ENCODE measurements around the gene ARHGAP35.
"Not testable (repeated sequence)": the region's sequence is repeated elsewhere in the genome, so short reads cannot be mapped to it uniquely, and the experiment has no call there.

Gene ARHGAP35

DNA sequence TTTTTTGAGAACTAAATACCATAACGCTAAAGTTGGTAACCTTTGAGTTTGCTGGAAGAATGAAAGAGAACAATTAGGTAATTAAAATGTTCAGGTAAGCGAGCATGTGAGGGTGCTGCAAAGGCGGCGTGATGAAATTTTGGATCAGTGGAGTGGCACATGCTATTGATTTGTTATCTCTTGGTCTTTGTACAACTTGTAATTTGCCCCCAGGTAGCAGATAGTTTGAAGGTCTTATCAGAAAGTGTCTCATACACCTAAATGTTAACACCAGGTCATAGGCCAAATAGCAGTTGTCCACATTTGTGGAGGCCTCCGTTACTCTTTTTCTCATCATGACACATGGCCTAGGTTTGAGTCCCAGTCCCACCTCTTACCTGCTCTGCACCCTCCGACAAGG is 14.9 kb downstream of the ARHGAP35 start:
- H3K4me1 Mint-ChIP-seq: no peaks in the 10 kb centered on the region
- H3K9me3 Mint-ChIP-seq: no peaks in the 10 kb centered on the region
- H3K4me3 Mint-ChIP-seq: no peak overlapping the region
- H3K27me3 Mint-ChIP-seq: no peaks in the 10 kb centered on the region
- H3K27ac Mint-ChIP-seq: no peak overlapping the region
- no peak for ATAC-seq
- no peaks in the 10 kb centered on the region for H3K36me3 Mint-ChIP-seq

DNA sequence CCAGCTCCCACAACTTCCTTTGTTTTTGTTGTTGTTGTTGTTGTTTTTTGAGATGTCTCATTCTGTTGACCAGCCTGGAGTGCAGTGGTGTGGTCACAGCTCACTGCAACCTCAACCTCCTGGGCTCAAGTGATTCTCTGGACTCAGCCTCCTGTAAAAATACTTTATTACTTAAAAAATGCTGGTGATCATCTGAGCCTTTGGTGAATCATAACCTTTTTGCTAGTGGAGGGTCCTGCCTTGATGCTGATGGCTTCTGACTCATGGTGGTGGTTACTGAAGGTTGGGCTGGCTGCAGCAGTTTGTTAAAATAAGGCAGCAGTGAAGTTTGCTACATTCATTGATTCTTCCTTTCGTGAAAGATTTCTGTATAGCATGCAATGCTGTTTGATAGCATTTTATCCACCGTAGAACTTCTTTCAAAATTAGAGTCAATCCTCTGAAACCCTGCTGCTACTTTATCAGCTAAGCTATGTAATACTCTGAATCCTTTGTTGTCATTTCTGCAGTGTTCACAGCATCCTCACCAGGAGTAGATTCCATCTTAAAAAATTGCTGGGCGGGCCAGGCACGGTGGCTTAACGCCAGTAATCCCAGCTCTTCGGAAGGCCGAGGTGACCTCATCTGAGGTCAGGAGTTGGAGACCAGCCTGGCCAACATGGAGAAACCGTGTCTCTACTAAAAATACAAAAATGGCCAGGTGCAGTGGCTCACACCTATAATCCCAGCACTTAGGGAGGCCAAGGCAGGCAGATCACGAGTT is 18.0 kb downstream of the ARHGAP35 start:
- no peak overlapping the region for H3K27ac Mint-ChIP-seq
- H3K9me3 Mint-ChIP-seq: no peaks in the 10 kb centered on the region
- no peak overlapping the region for H3K4me3 Mint-ChIP-seq
- H3K36me3 Mint-ChIP-seq: no peaks in the 10 kb centered on the region
- H3K27me3 Mint-ChIP-seq: no peaks in the 10 kb centered on the region
- ATAC-seq: no peak
- H3K4me1 Mint-ChIP-seq: no peaks in the 10 kb centered on the region

DNA sequence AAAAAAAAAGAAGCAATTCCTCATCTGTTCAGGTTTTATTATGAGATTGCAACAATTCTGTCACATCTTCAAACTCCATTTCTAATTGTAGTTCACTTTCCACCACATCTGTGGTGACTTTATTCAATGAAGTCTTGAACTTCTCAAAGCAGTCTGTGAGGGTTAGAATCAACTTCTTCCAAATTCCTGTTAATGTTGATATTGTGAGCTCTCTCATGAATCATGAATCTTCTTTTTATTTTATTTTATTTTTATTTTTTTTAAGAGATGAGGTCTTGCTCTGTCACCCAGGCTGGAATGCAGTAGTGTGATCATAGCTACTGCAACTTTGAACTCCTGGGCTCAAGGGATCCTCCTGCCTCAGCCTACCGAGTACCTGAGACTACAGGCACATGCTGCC is 19.6 kb downstream of the ARHGAP35 start:
- Mint-ChIP-seq H3K27me3 (no peaks in the 10 kb centered on the region), H3K27ac (no peak overlapping the region), H3K4me1 (no peaks in the 10 kb centered on the region), H3K4me3 (no peak overlapping the region), H3K36me3 (no peaks in the 10 kb centered on the region), H3K9me3 (no peaks in the 10 kb centered on the region)
- ATAC-seq: no peak

DNA sequence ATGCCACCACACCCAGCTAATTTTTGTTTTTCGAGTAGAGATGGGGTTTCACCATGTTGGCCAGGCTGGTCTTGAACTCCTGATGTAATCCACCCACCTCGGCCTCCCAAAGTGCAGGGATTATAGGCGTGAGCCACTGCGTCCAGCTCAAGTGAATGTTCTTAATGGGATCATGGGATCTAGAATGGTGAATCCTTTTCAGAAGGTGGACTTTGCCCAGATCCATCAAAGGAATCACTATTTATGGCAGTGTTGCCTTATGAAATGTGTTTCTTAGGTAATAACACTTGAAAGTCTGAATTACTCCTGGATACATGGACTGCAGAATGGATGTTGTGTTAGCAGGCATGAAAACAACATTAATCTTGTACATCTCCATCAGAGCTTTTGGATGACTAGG is 20.3 kb downstream of the ARHGAP35 start:
- H3K36me3 Mint-ChIP-seq: no peaks in the 10 kb centered on the region
- peaks cover 4% of the 10 kb centered on the region for H3K4me1 Mint-ChIP-seq
- H3K9me3 Mint-ChIP-seq: no peaks in the 10 kb centered on the region
- H3K4me3 Mint-ChIP-seq: no peak overlapping the region
- no peak for ATAC-seq
- H3K27ac Mint-ChIP-seq: no peak overlapping the region
- H3K27me3 Mint-ChIP-seq: no peaks in the 10 kb centered on the region

DNA sequence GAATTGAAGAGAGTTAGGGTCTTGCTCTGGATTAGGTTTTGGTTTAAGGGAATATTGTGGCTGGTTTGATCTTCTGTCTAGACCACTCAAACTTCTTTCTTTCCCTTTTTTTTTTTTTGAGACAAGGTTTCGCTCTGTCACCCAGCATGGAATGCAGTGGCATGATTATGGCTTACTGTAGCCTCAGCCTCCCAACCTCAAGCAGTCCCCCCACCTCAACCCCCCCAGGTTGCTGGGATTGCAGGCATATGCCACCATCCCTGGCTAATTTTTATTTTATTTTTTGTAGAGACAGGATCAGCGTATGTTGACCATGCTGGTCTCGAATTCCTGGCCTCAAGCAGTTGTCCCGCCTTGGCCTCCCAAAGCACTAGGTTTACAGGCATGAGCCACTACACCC is 21.2 kb downstream of the ARHGAP35 start:
- H3K4me1 Mint-ChIP-seq: peaks cover 14% of the 10 kb centered on the region
- H3K36me3 Mint-ChIP-seq: peaks cover 5% of the 10 kb centered on the region
- H3K27ac Mint-ChIP-seq: no peak overlapping the region

DNA sequence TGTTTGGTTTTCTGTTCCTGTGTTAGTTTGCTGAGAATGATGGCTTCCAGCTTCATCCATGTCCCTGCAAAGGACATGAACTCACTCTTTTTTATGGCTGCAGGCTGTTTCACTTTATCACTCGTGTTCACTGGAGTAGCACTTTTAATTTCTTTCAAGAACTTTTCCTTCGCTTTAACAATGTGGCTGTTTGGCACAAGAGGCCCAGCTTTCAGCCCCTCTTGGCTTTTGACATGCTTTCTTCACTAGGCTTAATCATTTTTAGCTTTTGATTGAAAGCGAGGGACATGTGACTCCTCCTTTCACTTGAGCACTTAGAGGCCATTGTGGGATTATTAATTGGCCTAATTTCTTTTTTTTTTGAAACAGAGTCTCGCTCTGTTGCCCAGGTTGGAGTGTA is 22.0 kb downstream of the ARHGAP35 start:
- H3K27me3 Mint-ChIP-seq, H3K4me3 Mint-ChIP-seq, H3K36me3 Mint-ChIP-seq, H3K27ac Mint-ChIP-seq, ATAC-seq, H3K9me3 Mint-ChIP-seq: not testable (repeated sequence)
- peaks cover 21% of the 10 kb centered on the region for H3K4me1 Mint-ChIP-seq

More for the DNA sequence above, 21.2 kb downstream of the ARHGAP35 start:
- ATAC-seq: no peak
- Mint-ChIP-seq H3K9me3 (no peaks in the 10 kb centered on the region), H3K4me3 (no peak overlapping the region), H3K27me3 (no peaks in the 10 kb centered on the region)

DNA sequence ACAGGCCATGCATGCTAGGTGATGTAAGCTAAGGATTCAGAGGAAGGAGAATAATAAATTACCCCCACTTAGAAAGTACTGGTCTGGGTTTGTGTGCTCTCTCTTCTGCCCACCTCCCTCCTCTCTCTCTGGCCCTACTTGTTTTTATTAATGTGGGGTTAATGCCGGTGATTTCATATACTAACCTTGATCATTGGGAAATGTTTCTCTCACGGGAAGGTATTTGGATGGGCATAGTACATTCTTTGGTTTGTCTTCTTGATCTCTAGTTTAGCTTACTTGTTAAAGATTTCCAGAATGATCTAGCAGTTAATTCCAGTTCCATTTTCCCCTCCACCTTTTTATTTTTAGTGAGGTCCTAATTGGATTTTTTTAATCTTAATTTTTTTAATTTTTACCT is 24.6 kb downstream of the ARHGAP35 start:
- no peak for ATAC-seq
- H3K4me3 Mint-ChIP-seq: no peak overlapping the region
- H3K27ac Mint-ChIP-seq: no peak overlapping the region
- no peaks in the 10 kb centered on the region for H3K27me3 Mint-ChIP-seq
- peaks cover 6% of the 10 kb centered on the region for H3K36me3 Mint-ChIP-seq
- H3K9me3 Mint-ChIP-seq: no peaks in the 10 kb centered on the region
- peaks cover 34% of the 10 kb centered on the region for H3K4me1 Mint-ChIP-seq

DNA sequence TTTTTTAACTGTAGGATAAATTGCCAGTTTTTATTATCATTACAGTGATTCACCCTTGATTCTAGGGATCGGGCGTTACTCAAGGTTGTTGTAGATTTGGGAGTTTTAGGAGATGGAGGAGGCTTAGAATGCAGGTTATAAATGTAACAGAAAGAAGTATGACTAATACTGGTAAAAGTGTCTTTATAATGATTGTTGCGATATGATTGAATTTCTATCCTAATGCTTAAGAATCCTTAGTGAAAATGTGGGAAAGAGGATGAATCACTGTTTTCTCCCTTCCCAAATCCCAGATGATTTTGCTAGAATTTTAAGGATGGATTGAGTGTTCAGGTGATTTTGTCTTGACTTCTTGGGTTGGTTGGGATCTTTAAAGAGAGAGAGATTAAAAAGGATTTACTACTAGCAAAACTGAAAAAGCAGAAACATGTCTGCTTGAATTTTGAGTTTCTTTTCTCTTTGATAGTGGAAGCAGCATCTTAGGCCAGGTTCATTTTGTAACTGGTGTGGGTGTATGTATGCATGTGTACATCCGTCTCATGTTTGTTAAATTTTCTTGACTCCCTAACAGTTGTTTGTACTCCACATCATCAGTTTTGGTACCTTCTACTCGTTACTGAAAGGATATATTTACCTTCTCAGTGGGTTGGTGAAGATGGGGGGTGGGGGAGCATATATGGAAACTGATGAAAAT is 25.9 kb downstream of the ARHGAP35 start:
- Mint-ChIP-seq H3K27me3 (no peaks in the 10 kb centered on the region), H3K36me3 (peaks cover 6% of the 10 kb centered on the region), H3K4me3 (no peak overlapping the region), H3K9me3 (no peaks in the 10 kb centered on the region), H3K4me1 (peaks cover 44% of the 10 kb centered on the region), H3K27ac (peak overlapping the region; percentile 59)
- no peak for ATAC-seq

DNA sequence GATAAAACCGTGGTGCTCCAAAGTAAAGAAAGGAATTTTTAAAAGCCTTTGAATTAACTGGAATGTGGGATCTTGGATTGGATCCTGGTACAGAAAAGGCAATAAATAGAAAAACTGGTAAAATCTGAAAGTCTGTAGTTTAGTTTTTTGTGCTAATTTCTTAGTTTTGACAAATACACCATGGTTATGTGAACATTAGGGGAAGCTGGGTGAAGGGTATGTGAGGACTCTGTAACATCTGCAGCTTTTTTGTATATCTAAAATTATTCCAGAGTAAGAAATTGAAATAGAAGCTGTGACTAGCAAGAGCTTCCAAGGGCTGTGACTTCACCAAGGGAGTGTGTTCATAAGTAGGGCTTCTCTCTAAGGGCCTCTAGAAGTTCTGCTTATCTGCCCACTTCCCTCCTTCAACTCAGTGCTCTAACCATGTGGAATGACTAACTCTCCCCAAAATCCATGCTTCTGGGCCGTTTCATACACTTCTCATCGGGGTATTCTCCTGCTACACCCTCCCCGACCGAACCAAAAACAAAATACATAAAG is 26.5 kb downstream of the ARHGAP35 start:
- no peak overlapping the region for H3K27ac Mint-ChIP-seq
- H3K4me1 Mint-ChIP-seq: peaks cover 46% of the 10 kb centered on the region
- H3K4me3 Mint-ChIP-seq: no peak overlapping the region
- ATAC-seq: no peak
- H3K9me3 Mint-ChIP-seq: no peaks in the 10 kb centered on the region
- peaks cover 6% of the 10 kb centered on the region for H3K36me3 Mint-ChIP-seq
- H3K27me3 Mint-ChIP-seq: no peaks in the 10 kb centered on the region

DNA sequence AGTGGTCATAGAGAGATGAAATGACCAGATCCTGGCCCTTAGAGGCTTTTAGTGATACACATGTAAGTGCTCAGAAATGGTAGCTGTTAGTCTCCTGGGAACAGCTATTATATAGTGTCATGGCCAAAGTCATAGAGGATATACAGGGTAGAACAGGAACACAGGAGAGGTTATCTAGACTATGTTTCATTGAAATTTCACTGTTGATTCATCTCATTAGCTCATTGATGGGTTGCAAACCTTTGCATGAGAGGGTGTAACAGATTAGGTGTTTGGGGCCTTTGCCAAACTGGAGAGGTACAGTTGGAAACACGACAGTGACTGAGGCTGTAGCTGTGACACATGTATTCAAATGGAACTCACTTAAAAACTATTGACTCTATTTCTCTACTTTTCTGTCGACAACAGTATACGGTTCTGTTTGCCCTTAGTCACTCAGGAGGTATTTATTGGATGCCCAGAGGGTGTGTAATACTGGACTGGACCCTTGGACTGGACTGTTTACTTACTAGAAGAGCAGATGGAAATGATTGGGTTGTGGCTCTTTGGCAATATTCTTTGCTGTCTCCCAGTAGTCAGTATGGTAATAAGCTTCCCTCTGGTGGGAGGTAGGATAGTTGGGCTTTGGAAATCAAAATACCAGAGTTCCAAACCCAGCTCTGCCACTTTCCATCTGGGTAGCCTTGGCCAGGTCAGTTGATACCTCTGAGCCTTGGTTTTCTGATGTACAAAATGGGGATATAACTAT is 29.8 kb downstream of the ARHGAP35 start:
- Mint-ChIP-seq H3K4me3 (no peak overlapping the region), H3K36me3 (peaks cover 6% of the 10 kb centered on the region), H3K9me3 (no peaks in the 10 kb centered on the region), H3K27me3 (no peaks in the 10 kb centered on the region), H3K27ac (no peak overlapping the region), H3K4me1 (peaks cover 65% of the 10 kb centered on the region)
- ATAC-seq: no peak

DNA sequence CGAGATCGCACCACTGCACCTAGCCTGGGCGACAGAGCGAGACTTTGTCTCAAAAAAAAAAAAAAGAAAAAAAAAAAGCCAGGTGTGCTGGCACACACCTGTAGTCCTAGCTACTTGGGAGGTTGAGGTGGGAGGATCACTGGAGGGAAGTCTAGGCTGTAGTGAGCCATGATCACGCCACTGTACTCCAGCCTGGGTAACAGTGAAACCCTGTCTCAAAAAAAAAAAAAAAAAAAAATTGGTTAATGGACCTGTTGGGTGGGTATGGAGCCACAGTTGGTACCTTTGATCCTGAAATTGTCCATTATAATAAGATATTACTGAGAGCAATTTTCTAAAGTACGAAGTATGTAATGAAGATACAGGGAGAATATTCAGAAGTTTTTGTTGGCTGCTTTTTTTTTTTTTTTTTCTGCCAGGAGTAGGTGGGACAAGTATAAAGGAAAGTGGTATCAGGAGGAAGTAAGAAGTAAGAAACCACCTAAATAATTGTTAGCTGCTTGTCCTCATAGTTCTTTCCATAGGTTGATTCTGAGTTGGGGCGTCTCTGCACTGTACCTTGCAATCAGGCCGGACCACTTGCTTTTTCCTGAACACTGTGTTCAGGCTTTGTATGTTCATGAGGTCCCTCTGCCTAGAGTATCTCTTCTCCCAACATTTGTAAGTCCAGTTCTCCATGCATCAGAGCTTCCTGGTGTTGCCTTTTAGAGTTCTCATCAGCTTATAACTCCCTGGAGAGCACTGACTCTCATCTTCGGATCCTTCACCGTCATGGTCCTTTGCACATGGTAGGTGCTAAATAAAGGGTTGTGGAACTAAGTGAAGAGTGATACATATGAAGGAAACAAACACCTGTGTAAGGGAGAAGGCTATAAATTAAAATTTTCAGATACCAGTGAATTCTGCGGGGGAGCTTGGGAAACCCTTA is 31.7 kb downstream of the ARHGAP35 start:
- peak overlapping the region; percentile 40 for H3K27ac Mint-ChIP-seq
- H3K36me3 Mint-ChIP-seq: no peaks in the 10 kb centered on the region
- no peaks in the 10 kb centered on the region for H3K27me3 Mint-ChIP-seq
- ATAC-seq: peak; percentile 84
- peak overlapping the region; percentile 48 for H3K4me3 Mint-ChIP-seq
- no peaks in the 10 kb centered on the region for H3K9me3 Mint-ChIP-seq
- peaks cover 62% of the 10 kb centered on the region for H3K4me1 Mint-ChIP-seq

DNA sequence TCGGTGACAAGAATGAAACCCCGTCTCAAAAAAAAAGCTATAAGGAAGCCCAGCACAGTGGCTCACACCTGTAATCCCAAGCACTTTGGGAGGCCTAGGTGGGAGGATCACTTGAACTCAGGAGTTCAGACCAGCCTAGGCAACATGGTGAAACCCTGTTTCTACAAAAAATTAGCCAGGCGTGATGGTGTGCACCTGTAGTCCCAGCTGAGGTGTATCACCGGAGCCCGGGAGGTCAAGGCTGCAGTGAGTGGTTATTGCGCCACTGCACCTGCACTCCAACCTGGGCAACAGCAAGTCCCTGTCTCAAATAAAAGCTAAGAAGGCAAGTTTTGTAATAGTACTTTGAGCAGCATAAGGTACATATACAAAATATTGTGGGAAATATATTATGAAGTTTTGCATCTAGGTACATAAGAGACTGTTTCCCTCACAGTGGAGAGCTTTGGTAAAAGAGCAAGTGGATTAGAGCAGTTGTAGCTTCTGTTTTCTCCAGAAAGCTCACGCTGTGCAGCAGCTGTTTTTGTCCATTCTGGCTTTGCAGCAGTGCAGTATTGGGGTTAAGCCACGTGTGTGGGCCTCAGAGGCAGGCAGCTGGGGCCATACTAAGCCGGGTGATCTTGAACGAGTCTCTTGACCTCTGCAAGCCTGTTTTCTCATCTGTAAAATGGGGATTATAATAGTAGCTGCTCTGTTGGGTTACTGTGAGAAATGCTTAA is 35.4 kb downstream of the ARHGAP35 start:
- Mint-ChIP-seq H3K36me3 (peaks cover 6% of the 10 kb centered on the region), H3K9me3 (no peaks in the 10 kb centered on the region), H3K4me3 (no peak overlapping the region), H3K27ac (no peak overlapping the region), H3K4me1 (peaks cover 57% of the 10 kb centered on the region), H3K27me3 (no peaks in the 10 kb centered on the region)
- ATAC-seq: no peak

DNA sequence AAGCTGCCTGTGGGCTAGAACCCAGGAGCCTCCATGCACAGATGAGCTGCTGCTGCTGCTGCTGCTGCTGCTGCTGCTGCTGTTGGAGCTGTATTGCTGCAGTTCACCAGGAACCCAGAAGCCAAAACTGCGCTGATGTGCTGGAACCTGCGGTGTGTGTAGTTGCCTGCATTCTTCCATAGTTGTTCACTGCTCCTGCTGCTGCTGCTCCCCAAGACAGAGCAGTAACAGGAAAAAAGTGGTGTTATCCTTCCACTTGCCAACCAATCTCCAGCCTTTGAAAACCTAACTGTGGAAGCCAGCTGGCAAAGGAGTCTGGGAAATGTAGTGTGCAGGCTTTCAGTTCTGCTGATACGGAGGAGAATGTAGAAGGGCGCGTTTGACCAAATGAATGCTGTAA is 37.9 kb downstream of the ARHGAP35 start:
- H3K4me3 Mint-ChIP-seq: no peak overlapping the region
- no peak overlapping the region for H3K27ac Mint-ChIP-seq
- H3K4me1 Mint-ChIP-seq: peaks cover 62% of the 10 kb centered on the region
- H3K36me3 Mint-ChIP-seq: peaks cover 6% of the 10 kb centered on the region
- no peak for ATAC-seq
- no peaks in the 10 kb centered on the region for H3K9me3 Mint-ChIP-seq
- no peaks in the 10 kb centered on the region for H3K27me3 Mint-ChIP-seq

DNA sequence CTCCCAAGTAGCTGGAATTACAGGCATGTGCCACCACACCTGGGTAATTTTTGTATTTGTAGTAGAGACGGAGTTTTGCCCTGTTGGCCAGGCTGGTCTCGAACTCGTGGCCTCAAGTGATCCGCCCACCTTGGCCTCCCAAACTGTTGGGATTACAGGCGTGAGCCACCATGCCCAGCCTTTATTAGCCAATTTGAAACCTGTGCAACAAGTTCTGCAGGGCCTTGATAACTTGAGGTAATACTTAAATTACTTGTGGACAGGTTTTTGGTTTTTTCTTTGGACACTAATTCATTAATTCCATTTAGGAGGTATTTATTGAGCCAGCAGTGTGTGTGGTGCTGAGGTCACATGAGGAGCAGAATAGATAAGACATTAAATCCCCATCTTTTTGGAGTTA is 39.5 kb downstream of the ARHGAP35 start:
- ATAC-seq: no peak
- peaks cover 6% of the 10 kb centered on the region for H3K36me3 Mint-ChIP-seq

More for the DNA sequence above, 39.5 kb downstream of the ARHGAP35 start:
- Mint-ChIP-seq H3K27ac (no peak overlapping the region), H3K4me1 (peaks cover 61% of the 10 kb centered on the region), H3K9me3 (no peaks in the 10 kb centered on the region), H3K27me3 (no peaks in the 10 kb centered on the region), H3K4me3 (no peak overlapping the region)

Data from stimulated activated memory B cell treated with anti-CD40 and anti-IgM and Interleukin-4, amounts not matched to agents 10 μg/mL and 1 μg/mL and 100 μg/mL, for 72 hours (primary cell).